ENCODE measurements around the gene RDM1.

Gene RDM1

DNA sequence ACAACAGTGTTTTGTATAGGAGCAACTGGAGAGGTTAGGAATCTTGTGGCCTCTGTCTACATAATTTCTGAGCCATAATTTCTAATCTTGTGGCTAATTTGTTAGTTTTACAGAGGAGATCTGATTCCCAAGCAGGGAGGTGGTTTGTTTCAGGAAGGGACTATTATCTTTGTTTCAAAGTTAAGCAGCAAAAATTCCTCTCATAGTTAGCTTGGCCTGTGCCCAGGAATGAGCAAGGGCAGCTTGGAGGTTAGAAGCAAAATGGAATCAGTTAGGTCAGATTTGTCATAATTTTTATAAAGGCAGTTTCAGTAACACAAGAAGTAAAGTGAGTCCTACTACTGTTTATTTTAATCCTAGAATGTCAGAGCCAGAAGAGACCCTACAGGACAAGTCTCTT is 2.0 kb upstream of the RDM1 start:
- DNase-seq (no peak), ATAC-seq (ENCODE audit: insufficient read depth, low read depth) (no peak)
- no peaks in the 10 kb centered on the region for H4K20me1 ChIP-seq (ENCODE audit: insufficient read depth, low read length)
- no peak overlapping the region for H3K4me3 ChIP-seq (ENCODE audit: low read depth in 1 of 2, low read length in 2 of 2)
- H3K27ac ChIP-seq (ENCODE audit: low read length): no peak overlapping the region
- H3K79me2 ChIP-seq (ENCODE audit: insufficient read depth, low read length): no peaks in the 10 kb centered on the region
- no peaks in the 10 kb centered on the region for H3K36me3 ChIP-seq (ENCODE audit: insufficient read depth, low read length)
- TF ChIP-seq, protein P1, sequence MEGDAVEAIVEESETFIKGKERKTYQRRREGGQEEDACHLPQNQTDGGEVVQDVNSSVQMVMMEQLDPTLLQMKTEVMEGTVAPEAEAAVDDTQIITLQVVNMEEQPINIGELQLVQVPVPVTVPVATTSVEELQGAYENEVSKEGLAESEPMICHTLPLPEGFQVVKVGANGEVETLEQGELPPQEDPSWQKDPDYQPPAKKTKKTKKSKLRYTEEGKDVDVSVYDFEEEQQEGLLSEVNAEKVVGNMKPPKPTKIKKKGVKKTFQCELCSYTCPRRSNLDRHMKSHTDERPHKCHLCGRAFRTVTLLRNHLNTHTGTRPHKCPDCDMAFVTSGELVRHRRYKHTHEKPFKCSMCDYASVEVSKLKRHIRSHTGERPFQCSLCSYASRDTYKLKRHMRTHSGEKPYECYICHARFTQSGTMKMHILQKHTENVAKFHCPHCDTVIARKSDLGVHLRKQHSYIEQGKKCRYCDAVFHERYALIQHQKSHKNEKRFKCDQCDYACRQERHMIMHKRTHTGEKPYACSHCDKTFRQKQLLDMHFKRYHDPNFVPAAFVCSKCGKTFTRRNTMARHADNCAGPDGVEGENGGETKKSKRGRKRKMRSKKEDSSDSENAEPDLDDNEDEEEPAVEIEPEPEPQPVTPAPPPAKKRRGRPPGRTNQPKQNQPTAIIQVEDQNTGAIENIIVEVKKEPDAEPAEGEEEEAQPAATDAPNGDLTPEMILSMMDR (IDR thresholded peaks at IDR 0.05; ENCODE audit: borderline replicate concordance, extremely low read depth, low read length, poor library complexity, severe bottlenecking): no peak
- TF ChIP-seq EZH2 (IDR thresholded peaks at IDR 0.05; ENCODE audit: borderline replicate concordance, low read depth, low read length, severe bottlenecking): no peak
- peaks cover 4% of the 10 kb centered on the region for H3K27me3 ChIP-seq (ENCODE audit: insufficient read depth, low read length, poor library complexity)
- no peak overlapping the region for H3K9ac ChIP-seq (ENCODE audit: low read depth, low read length)
- H3K4me2 ChIP-seq (ENCODE audit: insufficient read depth, low read length): no peak overlapping the region
- H2AFZ ChIP-seq (ENCODE audit: low read depth, low read length): no peak overlapping the region
- H3K9me3 ChIP-seq (ENCODE audit: insufficient read depth, low read length, severe bottlenecking): no peaks in the 10 kb centered on the region
- peaks cover 14% of the 10 kb centered on the region; the same call in 1 of the 2 replicates for H3K4me1 ChIP-seq (ENCODE audit: insufficient read depth, low read length)

DNA sequence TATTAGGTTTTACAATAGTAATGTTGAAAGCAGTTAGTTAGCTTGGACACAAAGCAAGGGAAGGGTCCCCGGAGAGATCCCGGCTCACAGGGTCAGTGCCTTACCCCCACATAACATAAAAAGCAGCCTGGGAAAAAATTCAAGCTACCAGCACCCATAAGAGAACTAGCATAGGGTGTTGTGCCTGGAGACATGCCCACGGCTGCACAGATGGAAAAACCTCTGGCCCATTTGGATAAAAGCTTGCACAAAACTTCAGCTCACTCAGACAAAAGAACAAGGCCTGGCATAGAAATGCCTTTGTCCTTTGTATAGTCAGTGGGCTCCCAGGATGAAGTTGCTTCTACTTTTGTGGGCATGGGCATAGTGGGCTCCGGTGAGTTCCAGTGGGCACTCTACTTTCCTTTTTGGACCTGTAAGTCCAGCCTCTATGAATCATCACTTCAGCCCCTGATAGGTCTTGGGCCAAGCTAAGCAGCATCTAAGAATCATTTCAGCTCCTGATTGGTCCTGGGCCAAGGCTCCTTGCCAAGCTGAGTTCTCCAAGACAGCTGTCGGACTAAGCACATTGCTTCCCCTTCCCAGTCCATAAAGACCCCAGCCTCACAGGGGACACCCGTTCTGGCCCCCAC is 1.3 kb upstream of the RDM1 start:
- Histone ChIP-seq H3K27ac (ENCODE audit: low read length) (no peak overlapping the region), H3K79me2 (ENCODE audit: insufficient read depth, low read length) (no peaks in the 10 kb centered on the region), H3K4me1 (ENCODE audit: insufficient read depth, low read length) (peaks cover 14% of the 10 kb centered on the region; the same call in 1 of the 2 replicates), H3K27me3 (ENCODE audit: insufficient read depth, low read length, poor library complexity) (peaks cover 4% of the 10 kb centered on the region), H3K4me2 (ENCODE audit: insufficient read depth, low read length) (no peak overlapping the region), H3K9me3 (ENCODE audit: insufficient read depth, low read length, severe bottlenecking) (no peaks in the 10 kb centered on the region), H3K4me3 (ENCODE audit: low read depth in 1 of 2, low read length in 2 of 2) (no peak overlapping the region), H3K36me3 (ENCODE audit: insufficient read depth, low read length) (no peaks in the 10 kb centered on the region), H3K9ac (ENCODE audit: low read depth, low read length) (no peak overlapping the region), H4K20me1 (ENCODE audit: insufficient read depth, low read length) (no peaks in the 10 kb centered on the region), H2AFZ (ENCODE audit: low read depth, low read length) (no peak overlapping the region)
- DNase-seq: no peak
- ATAC-seq (ENCODE audit: insufficient read depth, low read depth): no peak
- TF ChIP-seq, protein P1 (IDR thresholded peaks at IDR 0.05; ENCODE audit: borderline replicate concordance, extremely low read depth, low read length, poor library complexity, severe bottlenecking): no peak
- TF ChIP-seq EZH2 (IDR thresholded peaks at IDR 0.05; ENCODE audit: borderline replicate concordance, low read depth, low read length, severe bottlenecking): no peak

DNA sequence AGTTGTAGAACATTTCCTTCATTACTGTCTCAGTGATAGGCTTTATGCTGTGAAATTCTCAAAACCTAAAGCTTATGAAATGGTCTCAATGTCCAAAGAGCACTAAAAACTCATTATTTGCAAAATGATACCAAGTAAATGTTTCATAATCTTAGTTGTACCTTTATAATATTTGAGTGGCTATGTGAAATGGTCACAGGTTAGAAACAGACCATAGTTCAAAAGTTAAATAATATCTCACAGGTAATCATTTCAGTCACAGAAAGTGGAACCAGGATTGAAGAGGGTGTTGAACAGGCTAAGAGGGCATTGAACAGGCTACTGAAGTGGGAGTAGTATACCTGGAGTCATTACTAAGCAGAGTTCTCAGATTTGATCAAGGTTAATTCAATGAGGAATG is 2.9 kb downstream of the RDM1 start:
- no peaks in the 10 kb centered on the region for H3K79me2 ChIP-seq (ENCODE audit: insufficient read depth, low read length)
- no peak for TF ChIP-seq EZH2 (IDR thresholded peaks at IDR 0.05; ENCODE audit: borderline replicate concordance, low read depth, low read length, severe bottlenecking)
- TF ChIP-seq, protein P1 (IDR thresholded peaks at IDR 0.05; ENCODE audit: borderline replicate concordance, extremely low read depth, low read length, poor library complexity, severe bottlenecking): no peak
- no peak overlapping the region for H3K4me3 ChIP-seq (ENCODE audit: low read depth in 1 of 2, low read length in 2 of 2)
- peaks cover 4% of the 10 kb centered on the region for H3K27me3 ChIP-seq (ENCODE audit: insufficient read depth, low read length, poor library complexity)
- H3K9ac ChIP-seq (ENCODE audit: low read depth, low read length): no peak overlapping the region
- H2AFZ ChIP-seq (ENCODE audit: low read depth, low read length): no peak overlapping the region
- no peaks in the 10 kb centered on the region for H4K20me1 ChIP-seq (ENCODE audit: insufficient read depth, low read length)
- H3K27ac ChIP-seq (ENCODE audit: low read length): no peak overlapping the region
- DNase-seq (no peak), ATAC-seq (ENCODE audit: insufficient read depth, low read depth) (no peak)
- H3K4me1 ChIP-seq (ENCODE audit: insufficient read depth, low read length): peaks cover 14% of the 10 kb centered on the region; the same call in 1 of the 2 replicates
- no peaks in the 10 kb centered on the region for H3K36me3 ChIP-seq (ENCODE audit: insufficient read depth, low read length)
- H3K9me3 ChIP-seq (ENCODE audit: insufficient read depth, low read length, severe bottlenecking): no peaks in the 10 kb centered on the region
- no peak overlapping the region for H3K4me2 ChIP-seq (ENCODE audit: insufficient read depth, low read length)

Measured in DND-41 (cell line).